H1 (cell line): ENCODE results near the gene BCAM. TPM values are rescaled to one million over a fixed set of nuclear protein-coding genes. Genes with fewer than 3 reads are reported as not detected.

Experiments
- CHD1 ChIP-seq: IDR thresholded peaks from 2 replicates; pipeline ENCODE4 v1.6.1; 2012; ENCODE audit warnings: low read depth, low read length, improper control_type of control experiment
- FOSL1 ChIP-seq: IDR thresholded peaks from 2 replicates; pipeline ENCODE4 v1.6.1; 2011; ENCODE audit warnings: mild to moderate bottlenecking, low read depth, low read length, moderate library complexity; ENCODE audit not compliant: insufficient read depth
- HDAC6 ChIP-seq: IDR thresholded peaks from one replicate; pipeline ENCODE4 v1.7.1; 2012; ENCODE audit warnings: low read depth, mild to moderate bottlenecking, inconsistent platforms, low read length, moderate library complexity
- RAD21 ChIP-seq, 2 experiments: IDR thresholded peaks in 1 of 2; conservative IDR thresholded peaks in 1 of 2; 2 replicates each; pipeline ENCODE4 v1.6.1; 2011; ENCODE audit warnings: low read depth in 2 of 2, low read length in 2 of 2, improper control_type of control experiment in 1 of 2, inconsistent platforms in 1 of 2, mild to moderate bottlenecking in 1 of 2, moderate library complexity in 1 of 2
- polyA plus RNA-seq, 7 experiments: library from polyadenylated mRNA; depleted of rRNA in 3 of 7; stranded (reverse) in 5 of 7; unstranded in 2 of 7; fragments of >200 nt in 5 of 7; fragments of 200-250 nt in 2 of 7; gene quantifications; 1 replicate in 5 of 7; 2 replicates in 1 of 7; 4 replicates in 1 of 7; pipeline versions ENCODE4 v1.2.1 to v1.2.3, GENCODE V29; 2011 to 2013; ENCODE audit warnings: missing spikeins in 2 of 7, mixed read lengths in 2 of 7
- total RNA-seq: library from RNA; stranded (reverse); fragmentation: NEBNext Ultra II Directional; extraction: Animal tissue kit (Norgen Biotek cat#: 25700); gene quantifications from 2 replicates; pipeline ENCODE4 v1.2.1, GENCODE V29; 2021

Gene BCAM
- total and polyA plus RNA-seq, 2 of the 8 experiments (the other 6 are each of a cell fraction or from before 2014, with no cell fraction given), result 32.5 to 81.4 TPM

- no peak for TF ChIP-seq FOSL1
- no peak for TF ChIP-seq CHD1
- no peak for TF ChIP-seq RAD21 (IDR thresholded peaks at IDR 0.05 in 1 of 2, conservative IDR thresholded peaks at IDR 0.05 in 1 of 2; ENCODE audit: low read depth in 2 of 2, low read length in 2 of 2)
- no peak for TF ChIP-seq HDAC6
Observed at GRCh38 chr19:44817725-44818465, 9.0 kb downstream of the BCAM start (continued).
